IPS DF 4.7 (cell line): ENCODE results near the gene ATP2B3.
"Not testable (repeated sequence)": the region's sequence is repeated elsewhere in the genome, so short reads cannot be mapped to it uniquely, and the experiment has no call there.

Source experiments
- DNase-seq: peaks from one replicate; pipeline ENCODE4 v3.0.0-alpha.2; 2013; ENCODE audit warnings: low spot score; ENCODE audit errors: extremely low read depth

The ATP2B3 gene

GRCh38 chrX:153593811-153594500 lies 76.5 kb downstream of the ATP2B3 start:
- no peak for DNase-seq

GRCh38 chrX:153595387-153595786 lies 77.9 kb downstream of the ATP2B3 start:
- DNase-seq = no peak

DNA sequence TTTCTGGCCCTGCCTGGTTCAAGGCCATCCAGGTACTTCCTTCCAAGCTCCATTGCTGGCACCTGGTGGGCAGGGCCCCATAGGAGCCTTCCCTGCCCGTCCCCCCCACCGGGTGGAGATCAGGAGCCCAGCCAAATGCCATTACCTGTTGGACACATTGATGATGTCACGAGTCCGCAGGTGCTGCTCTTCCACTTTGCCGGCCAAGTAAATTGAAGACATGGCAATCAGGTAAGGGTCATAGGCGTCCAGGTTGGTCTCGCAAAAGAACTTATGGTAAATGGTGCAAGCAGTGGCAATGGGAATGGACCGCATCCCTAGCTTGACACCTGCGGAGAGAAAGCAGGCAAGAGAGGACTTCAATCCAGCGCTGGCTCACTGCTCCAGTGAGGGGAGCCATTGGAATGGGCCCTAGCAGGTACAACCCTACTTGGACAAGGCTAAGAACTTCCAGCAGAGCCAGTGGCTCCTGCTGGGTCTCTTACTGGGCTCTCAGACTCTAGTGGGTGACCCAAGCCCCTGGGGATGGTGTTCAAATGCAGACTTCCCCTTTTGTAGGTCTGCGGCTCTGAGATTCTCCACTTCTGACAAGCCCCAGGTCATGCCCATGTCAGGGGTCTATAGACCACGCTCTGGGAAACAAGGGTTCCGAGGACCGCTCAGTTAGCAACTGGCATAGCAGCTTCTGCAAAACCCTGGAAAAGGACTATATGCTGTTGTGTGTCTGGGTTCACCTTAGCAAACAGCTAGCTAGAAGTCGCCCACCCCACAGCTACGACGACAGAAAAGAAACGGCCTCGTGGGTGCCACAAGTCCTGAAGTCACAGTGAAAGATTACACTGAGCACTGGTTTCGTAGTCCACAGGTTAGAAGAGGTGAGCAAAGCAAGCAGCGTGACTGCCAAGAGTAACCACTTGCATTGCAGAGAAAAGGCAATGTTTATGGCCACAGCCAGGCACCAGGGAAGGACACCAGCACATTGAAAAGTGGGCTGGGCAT lies 78.7 kb downstream of the ATP2B3 start:
- DNase-seq = no peak

DNA sequence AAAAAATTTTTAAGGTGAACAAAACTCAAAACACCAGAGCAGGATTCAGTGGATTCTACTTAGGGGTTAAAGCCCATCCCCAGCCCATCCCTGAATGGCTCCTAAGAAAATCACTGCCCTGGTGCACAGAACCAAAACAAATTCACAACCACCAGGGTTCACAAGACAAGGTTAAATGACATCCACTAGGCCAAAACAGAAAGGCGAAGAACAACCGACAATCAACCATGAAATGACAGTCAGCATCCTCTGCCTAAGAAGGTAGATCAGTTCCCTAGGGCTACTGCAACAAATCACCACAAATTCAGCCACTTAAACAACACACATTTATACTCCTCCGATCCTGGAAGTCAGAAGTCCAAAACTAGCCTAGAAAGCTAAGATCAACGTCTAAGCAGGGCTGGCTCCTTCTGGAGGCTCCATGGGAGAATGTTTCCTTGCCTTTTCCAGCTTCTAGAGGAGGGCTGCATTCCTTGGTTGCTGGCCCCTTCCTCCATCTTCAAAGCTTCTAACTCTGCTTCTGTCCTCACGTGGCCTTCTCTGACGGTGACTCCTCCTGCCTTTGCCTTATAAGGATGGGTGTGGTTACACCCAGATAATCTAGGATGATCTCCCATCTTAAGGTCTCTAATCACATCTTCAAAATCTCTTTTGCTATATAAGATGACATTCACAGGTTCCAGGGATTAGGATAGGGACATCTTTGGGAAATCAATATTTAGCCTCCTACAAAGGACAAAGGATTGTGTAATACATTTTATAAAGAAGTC lies 79.7 kb downstream of the ATP2B3 start:
- DNase-seq = no peak

- no peak for DNase-seq
Measured at GRCh38 chrX:153598541-153599191, 81.2 kb downstream of the ATP2B3 start, which contains the start of gene CCNQ. Gene CCNQ (minus strand): TSS chrX:153599139. CDS start chrX:153599073, 66 bp downstream.

GRCh38 chrX:153599192-153600031 lies 82.0 kb downstream of the ATP2B3 start:
- DNase-seq = no peak

- DNase-seq = no peak
Measured at GRCh38 chrX:153600032-153600373, 82.6 kb downstream of the ATP2B3 start.

- DNase-seq = no peak
Measured at GRCh38 chrX:153600921-153601320, 83.5 kb downstream of the ATP2B3 start.

DNA sequence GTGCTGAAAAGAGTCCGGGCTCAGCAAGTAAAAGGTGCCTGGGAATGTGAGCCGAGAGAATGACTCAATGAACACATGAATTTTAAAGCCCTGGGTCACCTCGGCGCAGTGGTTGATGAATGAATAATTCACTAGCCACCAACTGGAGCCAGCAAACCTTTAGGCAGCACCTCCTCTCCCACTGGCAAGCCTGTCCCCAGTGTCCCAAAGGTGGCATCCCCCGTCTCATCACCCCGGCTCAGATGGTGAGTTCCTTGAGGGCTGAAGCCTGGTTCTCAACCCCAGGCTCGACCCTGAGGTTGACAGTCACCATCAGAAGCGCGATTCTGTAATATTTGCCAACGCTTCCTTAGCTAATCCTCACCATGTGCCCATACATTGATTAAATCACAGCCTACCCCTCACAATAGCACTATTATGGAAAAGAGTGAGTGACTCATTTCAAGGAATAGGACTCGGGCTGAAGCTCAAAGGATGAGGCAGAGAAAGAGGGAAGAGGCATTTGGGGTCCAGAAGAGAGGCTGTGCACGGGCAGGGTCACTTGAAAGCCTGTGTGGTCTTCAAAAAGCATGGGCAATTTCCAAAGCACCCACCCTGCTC lies 84.2 kb downstream of the ATP2B3 start:
- DNase-seq = no peak

GRCh38 chrX:153602601-153603000 lies 85.2 kb downstream of the ATP2B3 start:
- DNase-seq = no peak

GRCh38 chrX:153603131-153603656 lies 85.8 kb downstream of the ATP2B3 start:
- no peak for DNase-seq

DNA sequence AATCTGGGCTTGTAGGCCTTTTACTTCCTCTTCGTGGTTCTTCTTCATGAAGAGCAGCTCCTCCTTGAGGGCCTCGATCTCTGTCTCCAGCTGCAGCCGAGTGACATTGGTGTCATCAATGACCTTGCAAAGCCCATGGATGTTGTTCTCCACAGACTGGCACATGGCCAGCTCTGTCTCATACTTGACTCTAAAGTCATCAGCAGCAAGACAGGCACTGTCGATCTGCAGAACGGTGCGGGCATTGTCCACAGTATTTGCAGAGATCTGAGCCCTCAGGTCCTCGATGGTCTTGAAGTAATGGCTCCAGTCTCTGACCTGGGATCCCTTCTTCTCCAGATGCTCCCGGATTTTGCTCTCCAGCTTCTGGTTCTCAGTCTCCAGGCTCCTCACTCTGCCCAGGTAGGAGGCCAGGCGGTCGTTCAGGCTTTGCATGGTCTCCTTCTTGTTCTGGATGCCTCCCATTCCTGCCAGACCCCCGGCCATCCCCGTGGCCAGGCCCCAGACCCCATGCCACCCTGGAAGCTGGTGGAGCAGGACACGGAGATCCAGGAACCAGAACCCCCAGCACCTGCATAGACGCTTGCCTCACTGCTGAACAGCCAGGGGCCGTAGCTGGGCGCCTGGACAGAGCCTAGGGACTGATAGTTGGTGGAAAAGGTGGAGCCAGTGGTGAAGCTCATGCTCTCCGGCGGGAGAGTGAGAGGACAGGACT lies 87.4 kb downstream of the ATP2B3 start:
- not testable (repeated sequence) for DNase-seq

DNA sequence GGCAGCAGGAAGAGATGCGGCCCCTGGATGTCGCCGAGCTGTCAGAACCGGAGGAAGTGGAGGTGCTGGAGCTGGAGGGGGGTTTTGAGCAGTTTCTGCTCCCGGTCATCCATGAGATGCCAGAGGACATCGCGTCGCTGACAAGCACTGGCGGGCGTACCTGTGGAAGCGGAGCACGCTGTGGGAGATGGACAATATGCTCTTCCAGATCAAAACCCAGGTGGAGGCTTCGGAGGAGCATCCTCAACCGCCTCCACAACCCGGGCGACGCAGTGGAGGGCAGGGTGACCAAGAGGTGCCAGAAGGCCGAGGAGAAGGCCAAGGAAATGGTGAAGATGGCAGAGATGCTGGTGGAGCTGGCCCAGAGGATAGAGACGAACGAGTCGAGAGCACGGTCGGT lies 89.1 kb downstream of the ATP2B3 start:
- DNase-seq = no peak

DNA sequence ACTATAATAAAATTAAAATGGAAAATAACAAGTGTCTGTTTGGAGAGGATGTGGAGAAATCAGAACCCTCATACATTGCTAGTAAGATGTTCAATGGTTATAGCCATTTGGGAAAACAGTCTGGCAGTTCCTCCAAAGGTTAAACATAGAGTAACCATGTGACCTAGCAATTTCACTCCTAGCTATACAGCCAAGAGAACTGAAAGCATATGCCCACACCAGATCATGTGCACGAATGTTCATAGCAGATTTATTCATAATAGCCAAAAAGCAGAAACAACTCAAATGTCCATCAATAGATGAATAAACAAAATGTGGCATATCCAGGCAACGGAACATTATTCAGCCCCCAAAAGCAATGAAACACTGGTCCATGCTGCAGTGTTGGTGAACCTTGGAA lies 90.9 kb downstream of the ATP2B3 start:
- DNase-seq = no peak

GRCh38 chrX:153608806-153609205 lies 91.4 kb downstream of the ATP2B3 start:
- no peak for DNase-seq

DNA sequence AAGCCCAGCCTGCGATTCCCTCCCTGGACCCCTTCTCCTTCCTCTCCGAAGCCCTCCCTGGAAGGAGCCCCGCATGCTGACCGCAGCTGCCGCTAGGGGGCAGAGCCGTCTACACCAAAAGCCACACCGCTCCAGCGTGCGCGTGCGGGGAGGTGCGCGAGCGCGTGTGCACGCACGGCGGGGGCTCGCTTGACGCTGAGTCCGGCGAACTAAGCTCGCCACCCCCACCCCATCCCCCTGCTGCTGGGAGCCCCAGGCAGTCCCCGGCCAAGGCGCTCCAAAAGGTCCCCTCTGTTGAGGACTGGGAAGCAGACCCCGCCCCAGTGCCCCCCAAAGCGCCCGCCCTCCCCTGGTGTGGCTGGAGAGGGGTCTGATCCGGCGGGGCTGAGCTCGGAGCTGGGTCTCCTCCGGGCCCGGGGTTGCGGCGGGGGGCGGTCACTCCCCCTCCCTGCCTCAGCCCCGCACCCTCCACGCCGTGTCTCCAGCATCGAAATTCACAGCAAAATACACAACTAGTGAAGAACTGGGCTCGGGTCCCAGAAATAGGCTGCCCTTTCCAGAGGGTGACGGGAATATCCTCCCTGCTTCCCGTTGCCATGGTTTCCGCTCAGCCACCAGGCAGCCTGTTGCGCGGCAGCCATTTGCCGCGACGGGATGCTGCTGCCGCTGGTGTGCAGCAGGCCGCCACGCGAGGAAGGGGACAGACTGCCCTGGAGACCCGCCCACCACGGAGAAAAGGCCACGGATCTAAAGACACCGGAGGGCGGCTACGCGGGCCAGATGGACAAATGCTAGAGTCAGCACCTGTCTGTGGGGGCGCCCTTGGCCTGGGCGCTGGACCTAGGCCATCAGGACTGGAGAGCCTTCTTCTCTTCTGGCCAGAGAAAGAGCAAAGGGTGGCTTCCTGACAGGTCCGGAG lies 92.7 kb downstream of the ATP2B3 start:
- DNase-seq = no peak

- no peak for DNase-seq
Measured at GRCh38 chrX:153610836-153611213, 93.4 kb downstream of the ATP2B3 start.
